Fibroblast of pulmonary artery (primary cell): ENCODE results near the gene GARIN1A.

ENCODE experiments used
- DNase-seq: peaks from one replicate; pipeline ENCODE4 v3.0.0-alpha.2; 2010; ENCODE audit warnings: low read depth
- H3K4me3 ChIP-seq: replicated peaks from 2 replicates; pipeline ENCODE4 v1.5.1; 2011; ENCODE audit warnings: low read depth, mild to moderate bottlenecking, control low read depth, low read length, moderate library complexity
- CTCF ChIP-seq: IDR thresholded peaks from 2 replicates; pipeline ENCODE4 v1.5.1; 2011; ENCODE audit warnings: mild to moderate bottlenecking, control low read depth, low read length, inconsistent platforms; ENCODE audit errors: missing control alignments

GARIN1A gene

GRCh38 chr7:128691227-128691626 is 19.1 kb downstream of the GARIN1A start:
- H3K4me3 ChIP-seq, result no peak overlapping the region
- no peak for TF ChIP-seq CTCF

GRCh38 chr7:128692623-128693270 is 20.7 kb downstream of the GARIN1A start:
- no peak for TF ChIP-seq CTCF
- no peak for DNase-seq

More at GRCh38 chr7:128691227-128691626, 19.1 kb downstream of the GARIN1A start:
- no peak for DNase-seq

DNA sequence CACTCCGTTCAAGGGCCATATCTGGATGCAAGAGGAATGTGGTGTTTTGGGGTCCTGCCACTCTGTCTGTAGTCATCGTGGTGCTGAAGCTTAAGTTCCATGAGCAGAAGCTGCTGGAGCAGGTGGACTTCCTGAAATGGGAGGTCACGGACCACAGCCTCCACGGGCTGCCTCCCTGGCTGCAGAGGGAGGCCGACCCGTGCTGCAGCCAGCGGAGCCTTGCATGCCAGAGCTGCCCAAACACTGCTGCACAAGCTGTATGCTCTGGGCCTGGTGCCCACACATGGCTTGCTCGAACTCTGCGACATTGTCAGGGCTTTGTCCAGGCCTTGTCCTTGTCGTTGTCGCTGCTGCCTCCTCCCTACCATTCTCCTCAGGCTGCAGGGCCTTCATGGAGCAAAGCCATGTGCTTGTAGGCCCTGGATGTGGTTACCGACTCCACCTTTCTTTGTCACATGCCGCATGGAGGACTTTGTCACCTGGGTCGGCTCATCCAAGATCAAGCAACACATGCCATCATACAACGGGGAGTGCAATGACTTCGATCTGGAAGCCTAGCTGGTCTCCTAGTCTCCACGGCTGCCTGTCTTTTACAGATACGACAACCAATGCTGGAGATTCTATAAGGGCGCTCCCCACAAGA is 21.4 kb downstream of the GARIN1A start:
- no peak for TF ChIP-seq CTCF
- no peak for DNase-seq
- no peak overlapping the region for H3K4me3 ChIP-seq

More at GRCh38 chr7:128692623-128693270, 20.7 kb downstream of the GARIN1A start:
- H3K4me3 ChIP-seq, result no peak overlapping the region

- no peak for DNase-seq
- TF ChIP-seq CTCF, result no peak
- H3K4me3 ChIP-seq, result no peak overlapping the region
These were observed 22.6 kb downstream of the GARIN1A start for GRCh38 chr7:128694738-128695137.

DNA sequence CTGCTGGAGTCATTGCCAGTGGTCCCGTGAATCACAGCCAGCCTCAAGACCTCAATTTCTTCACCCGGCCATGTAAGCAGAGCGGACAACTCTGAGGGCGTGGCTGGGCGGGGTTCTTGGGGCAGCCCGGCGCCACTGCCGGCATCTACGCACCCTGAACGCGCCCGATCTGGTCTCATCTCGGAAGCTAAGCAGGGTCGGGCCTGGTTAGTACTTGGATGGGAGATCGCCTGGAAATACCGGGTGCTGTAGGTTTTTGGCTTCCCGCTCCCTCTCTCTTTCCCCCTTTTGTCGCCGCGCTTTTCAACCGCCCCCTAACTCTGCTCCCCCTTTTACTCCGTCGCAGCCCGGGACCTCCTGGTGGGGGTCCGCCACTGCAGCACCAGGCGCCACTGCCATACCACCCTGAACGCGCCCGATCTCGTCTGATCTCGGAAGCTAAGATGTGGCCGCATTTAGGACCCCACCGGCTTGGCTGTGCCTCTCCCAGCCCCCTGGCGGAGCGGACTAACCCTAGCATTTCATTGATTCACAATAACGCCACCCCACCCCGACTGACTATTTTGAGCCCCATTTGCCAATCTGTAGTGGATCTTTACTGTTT is 25.3 kb downstream of the GARIN1A start:
- peak; percentile 42 for TF ChIP-seq CTCF
- peak overlapping the region; percentile 58 for H3K4me3 ChIP-seq
- DNase-seq, result peak; percentile 66

- TF ChIP-seq CTCF, result no peak
- H3K4me3 ChIP-seq, result no peak overlapping the region
- DNase-seq, result no peak
These were observed 27.2 kb downstream of the GARIN1A start for GRCh38 chr7:128699196-128699712.
